ENCODE measurements around the gene ETV7. TPM values are rescaled to one million over a fixed set of nuclear protein-coding genes. Genes with fewer than 3 reads are reported as not detected.

The ETV7 gene
- total and polyA plus RNA-seq, 2 of the 13 experiments (the other 11 are each of a cell fraction or from before 2014, with no cell fraction given) = not detected

DNA sequence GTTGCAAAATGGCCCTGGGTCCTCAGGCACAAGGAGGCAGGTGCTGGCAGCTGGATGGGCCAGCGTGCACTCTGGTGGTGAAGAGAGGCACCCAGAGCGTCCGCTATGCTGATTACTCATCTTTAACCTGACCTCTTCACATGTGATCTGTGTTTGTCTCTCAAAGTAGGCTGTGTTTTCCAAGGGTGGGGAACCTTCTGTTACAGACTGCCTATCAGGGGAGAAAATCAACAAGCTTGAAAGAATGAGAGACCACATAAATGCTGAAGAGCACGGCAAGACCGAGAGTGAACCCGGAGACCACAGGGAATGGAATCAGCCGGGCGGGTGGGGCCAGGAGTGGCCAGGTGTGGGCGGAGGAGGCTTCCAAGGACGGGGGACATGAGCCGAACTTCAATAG, 67.0 kb downstream of the ETV7 start (continued):
- TF ChIP-seq ZNF501 (CRISPR knock-in tag; IDR thresholded peaks at IDR 0.05) = no peak
- TF ChIP-seq ZNF784 (CRISPR knock-in tag; IDR thresholded peaks at IDR 0.05; ENCODE audit: borderline replicate concordance) = no peak
- peak; percentile 43 to 63; a peak in 3 of 4 replicates for TF ChIP-seq NR2F1 (CRISPR knock-in tag; IDR thresholded peaks at IDR 0.05)
- TF ChIP-seq ZNF17 (CRISPR knock-in tag; IDR thresholded peaks at IDR 0.05) = no peak
- TF ChIP-seq, protein P1, sequence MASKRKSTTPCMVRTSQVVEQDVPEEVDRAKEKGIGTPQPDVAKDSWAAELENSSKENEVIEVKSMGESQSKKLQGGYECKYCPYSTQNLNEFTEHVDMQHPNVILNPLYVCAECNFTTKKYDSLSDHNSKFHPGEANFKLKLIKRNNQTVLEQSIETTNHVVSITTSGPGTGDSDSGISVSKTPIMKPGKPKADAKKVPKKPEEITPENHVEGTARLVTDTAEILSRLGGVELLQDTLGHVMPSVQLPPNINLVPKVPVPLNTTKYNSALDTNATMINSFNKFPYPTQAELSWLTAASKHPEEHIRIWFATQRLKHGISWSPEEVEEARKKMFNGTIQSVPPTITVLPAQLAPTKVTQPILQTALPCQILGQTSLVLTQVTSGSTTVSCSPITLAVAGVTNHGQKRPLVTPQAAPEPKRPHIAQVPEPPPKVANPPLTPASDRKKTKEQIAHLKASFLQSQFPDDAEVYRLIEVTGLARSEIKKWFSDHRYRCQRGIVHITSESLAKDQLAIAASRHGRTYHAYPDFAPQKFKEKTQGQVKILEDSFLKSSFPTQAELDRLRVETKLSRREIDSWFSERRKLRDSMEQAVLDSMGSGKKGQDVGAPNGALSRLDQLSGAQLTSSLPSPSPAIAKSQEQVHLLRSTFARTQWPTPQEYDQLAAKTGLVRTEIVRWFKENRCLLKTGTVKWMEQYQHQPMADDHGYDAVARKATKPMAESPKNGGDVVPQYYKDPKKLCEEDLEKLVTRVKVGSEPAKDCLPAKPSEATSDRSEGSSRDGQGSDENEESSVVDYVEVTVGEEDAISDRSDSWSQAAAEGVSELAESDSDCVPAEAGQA (IDR thresholded peaks at IDR 0.05; ENCODE audit: low read depth) = no peak
- TF ChIP-seq, protein P1 (CRISPR knock-in tag; IDR thresholded peaks at IDR 0.05; ENCODE audit: borderline replicate concordance) = no peak
- TF ChIP-seq, protein P2, sequence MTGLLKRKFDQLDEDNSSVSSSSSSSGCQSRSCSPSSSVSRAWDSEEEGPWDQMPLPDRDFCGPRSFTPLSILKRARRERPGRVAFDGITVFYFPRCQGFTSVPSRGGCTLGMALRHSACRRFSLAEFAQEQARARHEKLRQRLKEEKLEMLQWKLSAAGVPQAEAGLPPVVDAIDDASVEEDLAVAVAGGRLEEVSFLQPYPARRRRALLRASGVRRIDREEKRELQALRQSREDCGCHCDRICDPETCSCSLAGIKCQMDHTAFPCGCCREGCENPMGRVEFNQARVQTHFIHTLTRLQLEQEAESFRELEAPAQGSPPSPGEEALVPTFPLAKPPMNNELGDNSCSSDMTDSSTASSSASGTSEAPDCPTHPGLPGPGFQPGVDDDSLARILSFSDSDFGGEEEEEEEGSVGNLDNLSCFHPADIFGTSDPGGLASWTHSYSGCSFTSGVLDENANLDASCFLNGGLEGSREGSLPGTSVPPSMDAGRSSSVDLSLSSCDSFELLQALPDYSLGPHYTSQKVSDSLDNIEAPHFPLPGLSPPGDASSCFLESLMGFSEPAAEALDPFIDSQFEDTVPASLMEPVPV (CRISPR knock-in tag; IDR thresholded peaks at IDR 0.05) = no peak
- TF ChIP-seq, protein P3, sequence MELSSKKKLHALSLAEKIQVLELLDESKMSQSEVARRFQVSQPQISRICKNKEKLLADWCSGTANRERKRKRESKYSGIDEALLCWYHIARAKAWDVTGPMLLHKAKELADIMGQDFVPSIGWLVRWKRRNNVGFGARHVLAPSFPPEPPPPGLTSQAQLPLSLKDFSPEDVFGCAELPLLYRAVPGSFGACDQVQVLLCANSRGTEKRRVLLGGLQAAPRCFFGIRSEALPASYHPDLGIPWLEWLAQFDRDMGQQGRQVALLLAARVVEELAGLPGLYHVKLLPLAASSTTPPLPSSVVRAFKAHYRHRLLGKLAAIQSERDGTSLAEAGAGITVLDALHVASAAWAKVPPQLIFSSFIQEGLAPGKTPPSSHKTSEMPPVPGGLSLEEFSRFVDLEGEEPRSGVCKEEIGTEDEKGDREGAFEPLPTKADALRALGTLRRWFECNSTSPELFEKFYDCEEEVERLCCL (CRISPR knock-in tag; IDR thresholded peaks at IDR 0.05; ENCODE audit: borderline replicate concordance) = no peak
- TF ChIP-seq SPEN (CRISPR knock-in tag; IDR thresholded peaks at IDR 0.05; ENCODE audit: low read depth) = no peak
- peak; percentile 25; the same call in 1 of the 2 replicates for TF ChIP-seq ZGPAT (CRISPR knock-in tag; IDR thresholded peaks at IDR 0.05)
- no peak for TF ChIP-seq ZFP36L2 (CRISPR knock-in tag; IDR thresholded peaks at IDR 0.05)
- no peak for TF ChIP-seq MTERF4 (CRISPR knock-in tag; IDR thresholded peaks at IDR 0.05)
- no peak for TF ChIP-seq JUN (CRISPR knock-in tag; IDR thresholded peaks at IDR 0.05)
- no peak for TF ChIP-seq GZF1 (CRISPR knock-in tag; IDR thresholded peaks at IDR 0.05)
- no peak for TF ChIP-seq TCF7L2 (IDR thresholded peaks at IDR 0.05; ENCODE audit: low read depth, low read length)
- TF ChIP-seq CREM (IDR thresholded peaks at IDR 0.05) = no peak
- no peak for TF ChIP-seq CREM (CRISPR knock-in tag; IDR thresholded peaks at IDR 0.05)
- TF ChIP-seq ADNP (CRISPR knock-in tag; IDR thresholded peaks at IDR 0.05) = no peak
- no peak for TF ChIP-seq ZNF10 (CRISPR knock-in tag; IDR thresholded peaks at IDR 0.05; ENCODE audit: borderline replicate concordance, low read depth)
